Lung (tissue), 16 donors: Measurements from ENCODE around the gene CSGALNACT2. TPM values are rescaled to one million over a fixed set of nuclear protein-coding genes. Genes with fewer than 3 reads are reported as not detected.
A peak's percentile ranks its signal among the peaks of the same experiment; 100 is the strongest.

Source experiments
- ATAC-seq: fragments of 200-7000 bp; cut with Tn5 transposase; one replicate; pipeline ENCODE4 v1.9.1; 2020; ENCODE audit warnings: moderate number of reproducible peaks; ENCODE audit not compliant: insufficient read depth, low FRiP score
- DNase-seq, 3 donors: peaks; one replicate each; pipeline ENCODE4 v3.0.0-alpha.2; 2013 to 2017
- H3K27ac ChIP-seq, 2 donors: one replicate each; pipeline ENCODE4 v1.5.1; 2013; ENCODE audit warnings: mild to moderate bottlenecking in 2 of 2, moderate library complexity in 2 of 2, control low read depth in 1 of 2, inconsistent platforms in 1 of 2, low read depth in 1 of 2, low read length in 1 of 2
- H3K27me3 ChIP-seq, 3 donors: one replicate each; pipeline ENCODE4 v1.5.1; 2013; ENCODE audit warnings: low read length in 2 of 3; ENCODE audit not compliant: control insufficient read depth in 3 of 3, insufficient read depth in 3 of 3
- H3K36me3 ChIP-seq, 4 donors: one replicate each; pipeline ENCODE4 v1.5.1; 2013; ENCODE audit warnings: low read length in 4 of 4, mild to moderate bottlenecking in 1 of 4, moderate library complexity in 1 of 4; ENCODE audit not compliant: control insufficient read depth in 4 of 4, insufficient read depth in 4 of 4
- H3K4me1 ChIP-seq, 5 donors: one replicate each; pipeline ENCODE4 v1.5.1; 2013; ENCODE audit warnings: low read length in 5 of 5, mild to moderate bottlenecking in 2 of 5, moderate library complexity in 1 of 5; ENCODE audit not compliant: control insufficient read depth in 5 of 5, insufficient read depth in 5 of 5
- H3K4me3 ChIP-seq: one replicate; pipeline ENCODE4 v1.5.1; 2013; ENCODE audit warnings: mild to moderate bottlenecking, control low read depth, moderate library complexity
- H3K9ac ChIP-seq, 2 donors: one replicate each; pipeline ENCODE4 v1.5.1; 2013; ENCODE audit warnings: low read length in 2 of 2, control low read depth in 1 of 2; ENCODE audit not compliant: insufficient read depth in 1 of 2
- H3K9me3 ChIP-seq, 4 donors: one replicate each; pipeline ENCODE4 v1.5.1; 2013; ENCODE audit warnings: low read length in 3 of 4, mild to moderate bottlenecking in 1 of 4, moderate library complexity in 1 of 4; ENCODE audit not compliant: control insufficient read depth in 4 of 4, insufficient read depth in 3 of 4
- WGBS, 2 donors: extraction: QIAGEN DNeasy Blood & Tissue Kit; methylation state at CpG; one replicate each; pipeline ENCODE4 v1.1.7; 2013; 5-methylcytosine and 5-hydroxymethylcytosine counted together
- long read RNA-seq, 5 donors: transcript quantifications; one replicate each; lab custom pipeline, GENCODE V29; 2026
- polyA plus RNA-seq, 2 donors: library from polyadenylated mRNA; stranded (reverse); fragments of 200-250 nt; gene quantifications; one replicate each; pipeline ENCODE4 v1.2.1, GENCODE V29; 2013
- total RNA-seq, 2 donors: library from RNA; depleted of rRNA in 1 of 2; stranded (reverse); fragments of >200 nt in 1 of 2; gene quantifications; one replicate each; pipeline ENCODE4 v1.2.1, GENCODE V29; 2014 to 2021
- TF ChIP-seq, protein P1 (sequence below): IDR thresholded peaks from 2 replicates; pipeline ENCODE4 v1.5.1; 2012; ENCODE audit warnings: mild to moderate bottlenecking; ENCODE audit errors: control extremely low read depth, extremely low read depth
- donor health status: control.
- donor health status: control.
- donor health status: Bipolar disorder and iron deficiency.
- donor health status: healthy.
- donor health status: DM: yes; HTN: yes; CAD: no.

The CSGALNACT2 gene, protein sequence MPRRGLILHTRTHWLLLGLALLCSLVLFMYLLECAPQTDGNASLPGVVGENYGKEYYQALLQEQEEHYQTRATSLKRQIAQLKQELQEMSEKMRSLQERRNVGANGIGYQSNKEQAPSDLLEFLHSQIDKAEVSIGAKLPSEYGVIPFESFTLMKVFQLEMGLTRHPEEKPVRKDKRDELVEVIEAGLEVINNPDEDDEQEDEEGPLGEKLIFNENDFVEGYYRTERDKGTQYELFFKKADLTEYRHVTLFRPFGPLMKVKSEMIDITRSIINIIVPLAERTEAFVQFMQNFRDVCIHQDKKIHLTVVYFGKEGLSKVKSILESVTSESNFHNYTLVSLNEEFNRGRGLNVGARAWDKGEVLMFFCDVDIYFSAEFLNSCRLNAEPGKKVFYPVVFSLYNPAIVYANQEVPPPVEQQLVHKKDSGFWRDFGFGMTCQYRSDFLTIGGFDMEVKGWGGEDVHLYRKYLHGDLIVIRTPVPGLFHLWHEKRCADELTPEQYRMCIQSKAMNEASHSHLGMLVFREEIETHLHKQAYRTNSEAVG
- total RNA-seq, result 10 to 100 TPM; 29.2 to 37.4 TPM
- polyA plus RNA-seq, result 10 to 100 TPM in 1 of 2 donors, 1 to 10 TPM in 1; 9.8 to 48.4 TPM
- long read RNA-seq, donor 1, transcript CSGALNACT2-201 (8 exons, 3,730 nt), result major isoform, 9 of 9 reads
- long read RNA-seq, donor 1, partial matches to known transcripts, result 0 of 9 reads
- long read RNA-seq, donor 1, other reads (novel, unspliced or antisense), result 0 of 9 reads
- long read RNA-seq, donor 2, partial matches to known transcripts, result 0 of 1 reads
- long read RNA-seq, donor 2, other reads (novel, unspliced or antisense), result 0 of 1 reads
- long read RNA-seq, donor 3, partial matches to known transcripts, result 7 of 8 reads
- long read RNA-seq, donor 3, other reads (novel, unspliced or antisense), result 0 of 8 reads
- long read RNA-seq, donor 4, result 0 reads
- long read RNA-seq, donor 5, transcript CSGALNACT2-201 (8 exons, 3,730 nt), result major isoform, 8 of 8 reads
- long read RNA-seq, donor 5, partial matches to known transcripts, result 0 of 8 reads
- long read RNA-seq, donor 5, other reads (novel, unspliced or antisense), result 0 of 8 reads

DNA sequence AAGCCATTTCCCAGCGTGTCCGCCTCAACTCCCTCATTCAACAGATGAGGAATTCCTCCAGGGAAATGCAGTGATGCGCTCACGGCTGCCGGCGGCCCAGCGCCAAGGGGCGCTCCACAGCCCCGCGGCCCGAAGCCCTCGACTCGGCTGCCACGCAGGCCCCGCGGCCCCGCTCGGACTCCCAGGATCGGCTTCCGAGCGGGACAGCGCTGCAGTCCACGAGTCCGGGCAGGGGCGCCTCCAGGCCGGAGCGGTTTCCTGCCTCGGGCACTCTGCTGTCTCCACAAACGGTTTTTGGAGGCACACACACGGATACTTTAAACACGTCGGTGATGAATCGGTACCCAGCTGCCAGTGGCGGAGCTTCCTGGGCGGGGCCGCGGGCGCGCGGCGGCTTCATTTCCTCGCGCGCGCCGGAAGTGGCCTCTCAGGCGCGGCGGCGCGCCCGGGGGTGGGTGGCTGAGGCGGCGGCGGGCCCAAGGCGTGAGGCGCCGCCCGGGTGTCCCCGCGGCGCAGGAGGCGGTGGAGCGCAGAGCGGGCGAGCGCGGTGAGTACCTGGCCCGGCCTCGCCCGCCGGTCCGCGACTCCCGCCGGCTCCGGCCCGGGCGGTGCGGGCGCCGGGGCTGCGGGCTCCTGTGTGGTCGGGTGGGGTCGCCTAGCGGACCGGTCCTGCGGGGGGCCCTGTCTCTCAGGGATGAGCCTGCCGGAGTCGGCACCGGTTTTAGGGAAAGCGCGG, at the start of gene CSGALNACT2:
CSGALNACT2 (plus strand) TSS at position 425 of the 736 bp plus-strand sequence. CDS start 16,705 bp downstream, outside the sequence.
- peak within 1 kb of the TSS; percentile 94 to 100 for H3K27ac ChIP-seq
- peak; percentile 93 for ATAC-seq
- TF ChIP-seq, protein P1, sequence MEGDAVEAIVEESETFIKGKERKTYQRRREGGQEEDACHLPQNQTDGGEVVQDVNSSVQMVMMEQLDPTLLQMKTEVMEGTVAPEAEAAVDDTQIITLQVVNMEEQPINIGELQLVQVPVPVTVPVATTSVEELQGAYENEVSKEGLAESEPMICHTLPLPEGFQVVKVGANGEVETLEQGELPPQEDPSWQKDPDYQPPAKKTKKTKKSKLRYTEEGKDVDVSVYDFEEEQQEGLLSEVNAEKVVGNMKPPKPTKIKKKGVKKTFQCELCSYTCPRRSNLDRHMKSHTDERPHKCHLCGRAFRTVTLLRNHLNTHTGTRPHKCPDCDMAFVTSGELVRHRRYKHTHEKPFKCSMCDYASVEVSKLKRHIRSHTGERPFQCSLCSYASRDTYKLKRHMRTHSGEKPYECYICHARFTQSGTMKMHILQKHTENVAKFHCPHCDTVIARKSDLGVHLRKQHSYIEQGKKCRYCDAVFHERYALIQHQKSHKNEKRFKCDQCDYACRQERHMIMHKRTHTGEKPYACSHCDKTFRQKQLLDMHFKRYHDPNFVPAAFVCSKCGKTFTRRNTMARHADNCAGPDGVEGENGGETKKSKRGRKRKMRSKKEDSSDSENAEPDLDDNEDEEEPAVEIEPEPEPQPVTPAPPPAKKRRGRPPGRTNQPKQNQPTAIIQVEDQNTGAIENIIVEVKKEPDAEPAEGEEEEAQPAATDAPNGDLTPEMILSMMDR, result no peak
- peak within 1 kb of the TSS; percentile 71 for H3K4me3 ChIP-seq
- H3K9ac ChIP-seq, result peak within 1 kb of the TSS; percentile 81 to 96
- H3K36me3 ChIP-seq, result no peaks in the 10 kb centered on the region
- no peaks in the 10 kb centered on the region for H3K9me3 ChIP-seq
- no peaks in the 10 kb centered on the region for H3K27me3 ChIP-seq
- peaks cover 4 to 34% (median 6%) of the 10 kb centered on the region in 5 donors for H3K4me1 ChIP-seq
- WGBS, 2 donors, result 0% methylated on average over 77 to 93 of the region's 93 CpGs
- peak; percentile 91 to 95 (median 91) for DNase-seq

DNA sequence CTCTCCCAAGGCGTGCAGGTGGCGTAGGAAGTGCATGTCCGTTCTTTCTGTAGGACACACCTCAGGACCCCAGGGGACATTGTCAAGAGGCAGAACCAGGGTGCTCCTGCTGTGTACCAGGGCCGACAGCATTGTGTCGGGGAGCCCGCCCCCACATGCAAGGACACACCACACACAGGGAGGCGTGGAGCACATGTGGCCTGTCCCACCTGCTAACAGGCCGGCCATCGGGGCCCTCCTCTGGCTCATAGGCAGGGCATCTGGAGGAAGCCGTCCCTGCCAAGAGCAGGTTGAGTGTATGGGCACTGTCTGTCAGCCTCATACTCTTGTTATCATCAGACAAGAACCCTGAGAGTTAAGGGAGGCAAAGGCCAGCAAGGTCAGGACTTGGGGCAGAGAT, 48.7 kb upstream of the CSGALNACT2 start:
- Histone ChIP-seq H3K27ac (no peak overlapping the region), H3K9ac (no peak overlapping the region), H3K36me3 (no peaks in the 10 kb centered on the region), H3K4me1 (peaks cover 0 to 1% (median 0%) of the 10 kb centered on the region in 5 donors), H3K9me3 (no peaks in the 10 kb centered on the region), H3K4me3 (no peak overlapping the region), H3K27me3 (peaks cover 0 to 4% (median 0%) of the 10 kb centered on the region in 3 donors)
- 91 to 95% methylated on average over 10 of the region's 10 CpGs for WGBS, 2 donors
- no peak for DNase-seq
- ATAC-seq, result no peak
- TF ChIP-seq, protein P1, result no peak

DNA sequence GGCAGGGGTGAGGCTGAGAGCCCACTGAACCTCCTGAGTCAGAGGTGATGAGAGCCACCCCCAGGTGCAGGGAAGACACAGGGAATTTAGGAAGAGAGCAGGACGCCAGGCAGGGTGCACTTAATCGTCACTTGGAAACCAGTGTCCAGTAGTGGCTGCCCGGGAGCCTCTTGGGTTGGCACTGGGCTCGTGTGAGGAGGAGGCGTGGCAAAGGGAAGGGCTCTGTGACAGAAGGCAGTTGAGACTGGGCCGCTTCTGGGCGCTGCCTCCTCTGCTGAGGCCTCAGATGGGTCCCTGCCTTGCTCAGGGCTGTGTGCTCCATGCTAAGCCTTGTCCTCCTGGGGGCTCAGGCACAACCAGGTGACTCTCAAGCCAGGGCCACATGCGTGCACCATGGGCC, 48.1 kb upstream of the CSGALNACT2 start:
- H3K9ac ChIP-seq, result no peak overlapping the region
- DNase-seq, result no peak
- no peak for ATAC-seq

More for the DNA sequence above, 48.1 kb upstream of the CSGALNACT2 start:
- no peaks in the 10 kb centered on the region for H3K36me3 ChIP-seq
- H3K9me3 ChIP-seq, result no peaks in the 10 kb centered on the region
- peaks cover 0 to 4% (median 0%) of the 10 kb centered on the region in 3 donors for H3K27me3 ChIP-seq
- no peak overlapping the region for H3K27ac ChIP-seq
- H3K4me3 ChIP-seq, result no peak overlapping the region
- TF ChIP-seq, protein P1, result no peak
- H3K4me1 ChIP-seq, result peaks cover 0 to 3% (median 0%) of the 10 kb centered on the region in 5 donors
- 64 to 92% methylated on average over 7 to 8 of the region's 8 CpGs for WGBS, 2 donors
